ENCODE results near the gene CPD. TPM values are rescaled to one million over a fixed set of nuclear protein-coding genes. Genes with fewer than 3 reads are reported as not detected.

Gene CPD
- total and polyA plus RNA-seq, 9 of the 15 experiments (the other 6 are each of a cell fraction or from before 2014, with no cell fraction given): 4.5 to 24.4 (median 20.4) TPM

GRCh38 chr17:30344283-30345088, 34.2 kb upstream of the CPD start (continued):
- TF ChIP-seq NR2F6 (CRISPR knock-in tag; IDR thresholded peaks at IDR 0.05) (no peak), ZNF282 (CRISPR knock-in tag; IDR thresholded peaks at IDR 0.05) (no peak), FOXA1 (IDR thresholded peaks at IDR 0.05; ENCODE audit: borderline replicate concordance) (no peak), NCOA4 (IDR thresholded peaks at IDR 0.05; ENCODE audit: partially characterized antibody) (no peak), ZNF668 (CRISPR knock-in tag; IDR thresholded peaks at IDR 0.05) (no peak), ZNF311 (CRISPR knock-in tag; IDR thresholded peaks at IDR 0.05) (no peak), KHSRP (IDR thresholded peaks at IDR 0.05) (no peak), GABPB2 (CRISPR knock-in tag; conservative IDR thresholded peaks at IDR 0.05) (no peak), TEAD2 (tag; IDR thresholded peaks at IDR 0.05) (no peak), MLLT1 (IDR thresholded peaks at IDR 0.05) (no peak), ZNF217 (CRISPR knock-in tag; IDR thresholded peaks at IDR 0.05) (no peak), RBBP5 (IDR thresholded peaks at IDR 0.05; ENCODE audit: borderline replicate concordance, insufficient read depth, low read length, poor library complexity, severe bottlenecking) (peak; percentile 55), U2AF1 (optimal IDR thresholded peaks at IDR 0.05; ENCODE audit: low read depth, low read length) (no peak), ATF6 (CRISPR knock-in tag; IDR thresholded peaks at IDR 0.05) (no peak), PATZ1 (CRISPR knock-in tag; IDR thresholded peaks at IDR 0.05; ENCODE audit: borderline replicate concordance) (no peak), CREB1 (IDR thresholded peaks at IDR 0.05) (no peak), CREB1 (CRISPR knock-in tag; IDR thresholded peaks at IDR 0.05) (no peak), MYC (IDR thresholded peaks at IDR 0.05; ENCODE audit: low read depth, low read length) (0 out of 2 replicates have a peak, but pooled peaks have one; percentile 20), MYC (CRISPR knock-in tag; IDR thresholded peaks at IDR 0.05; ENCODE audit: borderline replicate concordance, low read depth) (no peak), CCNT2 (IDR thresholded peaks at IDR 0.05; ENCODE audit: borderline replicate concordance, extremely low read depth, insufficient read length, low read depth, low read length) (no peak), BCOR (IDR thresholded peaks at IDR 0.05) (no peak), PHF21A (IDR thresholded peaks at IDR 0.05; ENCODE audit: borderline replicate concordance, low read depth) (no peak), MTA2 (IDR thresholded peaks at IDR 0.05; ENCODE audit: low read depth) (no peak), BRCA1 (IDR thresholded peaks at IDR 0.05) (no peak), BRCA1 (CRISPR knock-in tag; IDR thresholded peaks at IDR 0.05) (no peak), KAT8 (IDR thresholded peaks at IDR 0.05; ENCODE audit: low read depth) (no peak)
